Fibroblast of pulmonary artery (primary cell): ENCODE data around the gene ELMO1.

Source experiments
- DNase-seq: peaks from one replicate; pipeline ENCODE4 v3.0.0-alpha.2; 2010; ENCODE audit warnings: low read depth
- H3K4me3 ChIP-seq: replicated peaks from 2 replicates; pipeline ENCODE4 v1.5.1; 2011; ENCODE audit warnings: low read depth, mild to moderate bottlenecking, control low read depth, low read length, moderate library complexity
- CTCF ChIP-seq: IDR thresholded peaks from 2 replicates; pipeline ENCODE4 v1.5.1; 2011; ENCODE audit warnings: mild to moderate bottlenecking, control low read depth, low read length, inconsistent platforms; ENCODE audit errors: missing control alignments

ELMO1 gene

GRCh38 chr7:37208528-37208927, 240.1 kb downstream of the ELMO1 start:
- peak; percentile 96 for DNase-seq
- peak; percentile 61 for TF ChIP-seq CTCF
- H3K4me3 ChIP-seq, result no peak overlapping the region

- H3K4me3 ChIP-seq, result no peak overlapping the region
- no peak for DNase-seq
- no peak for TF ChIP-seq CTCF
Observed at GRCh38 chr7:37206192-37206591, 242.5 kb downstream of the ELMO1 start.

- DNase-seq, result no peak
- TF ChIP-seq CTCF, result no peak
- H3K4me3 ChIP-seq, result no peak overlapping the region
Observed at GRCh38 chr7:37205451-37205850, 243.2 kb downstream of the ELMO1 start.

GRCh38 chr7:37201876-37202198, 246.8 kb downstream of the ELMO1 start:
- no peak overlapping the region for H3K4me3 ChIP-seq
- no peak for TF ChIP-seq CTCF
- DNase-seq, result no peak

- DNase-seq, result peak; percentile 89
- TF ChIP-seq CTCF, result peak; percentile 88
- H3K4me3 ChIP-seq, result no peak overlapping the region
Observed at GRCh38 chr7:37201003-37201875, 247.4 kb downstream of the ELMO1 start.

- peak; percentile 94 for TF ChIP-seq CTCF
Observed at GRCh38 chr7:37198906-37199485, 249.7 kb downstream of the ELMO1 start.

More at GRCh38 chr7:37198906-37199485, 249.7 kb downstream of the ELMO1 start:
- DNase-seq, result peak; percentile 81
- H3K4me3 ChIP-seq, result no peak overlapping the region
